Breast epithelium (tissue), 3 donors: ENCODE results near the gene ZP2.

Source experiments
- POLR2A ChIP-seq: fragments of 450-650 bp; IDR thresholded peaks from one replicate; pipeline ENCODE4 v1.6.1; 2016; ENCODE audit warnings: antibody characterized with exemption, mild to moderate bottlenecking, moderate library complexity
- TF ChIP-seq, protein P1 (sequence below), 3 donors: fragments of 450-650 bp; IDR thresholded peaks; one replicate each; pipeline ENCODE4 v1.5.1; 2016 to 2017; ENCODE audit warnings: antibody characterized with exemption in 3 of 3, mild to moderate bottlenecking in 3 of 3, moderate library complexity in 3 of 3

DNA sequence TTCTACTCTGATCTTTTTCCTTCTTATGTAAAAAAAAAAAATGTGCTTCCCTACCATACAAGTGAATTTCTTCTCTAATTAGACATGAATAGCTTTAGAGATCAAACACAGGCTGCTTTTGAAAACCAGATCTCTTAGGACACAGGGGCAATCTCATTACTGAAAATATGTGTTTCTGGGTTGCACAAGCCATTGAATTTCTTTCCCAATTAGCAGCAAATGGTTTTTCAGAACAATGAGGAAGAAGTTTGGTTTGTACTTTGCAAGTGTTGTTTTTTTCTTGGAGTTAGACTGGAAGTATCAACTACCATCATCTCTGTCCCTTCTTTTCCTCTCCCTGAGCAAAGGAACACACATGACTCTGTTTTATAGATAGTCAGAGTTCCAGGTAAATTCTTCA lies 16.5 kb upstream of the ZP2 start:
- TF ChIP-seq, protein P1, sequence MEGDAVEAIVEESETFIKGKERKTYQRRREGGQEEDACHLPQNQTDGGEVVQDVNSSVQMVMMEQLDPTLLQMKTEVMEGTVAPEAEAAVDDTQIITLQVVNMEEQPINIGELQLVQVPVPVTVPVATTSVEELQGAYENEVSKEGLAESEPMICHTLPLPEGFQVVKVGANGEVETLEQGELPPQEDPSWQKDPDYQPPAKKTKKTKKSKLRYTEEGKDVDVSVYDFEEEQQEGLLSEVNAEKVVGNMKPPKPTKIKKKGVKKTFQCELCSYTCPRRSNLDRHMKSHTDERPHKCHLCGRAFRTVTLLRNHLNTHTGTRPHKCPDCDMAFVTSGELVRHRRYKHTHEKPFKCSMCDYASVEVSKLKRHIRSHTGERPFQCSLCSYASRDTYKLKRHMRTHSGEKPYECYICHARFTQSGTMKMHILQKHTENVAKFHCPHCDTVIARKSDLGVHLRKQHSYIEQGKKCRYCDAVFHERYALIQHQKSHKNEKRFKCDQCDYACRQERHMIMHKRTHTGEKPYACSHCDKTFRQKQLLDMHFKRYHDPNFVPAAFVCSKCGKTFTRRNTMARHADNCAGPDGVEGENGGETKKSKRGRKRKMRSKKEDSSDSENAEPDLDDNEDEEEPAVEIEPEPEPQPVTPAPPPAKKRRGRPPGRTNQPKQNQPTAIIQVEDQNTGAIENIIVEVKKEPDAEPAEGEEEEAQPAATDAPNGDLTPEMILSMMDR (IDR thresholded peaks at IDR 0.05), result no peak
- TF ChIP-seq POLR2A, result no peak
